Head of caudate nucleus (tissue), 42 donors: Measurements from ENCODE around the gene CEBPE.
A peak's percentile ranks its signal among the peaks of the same experiment; 100 is the strongest.
"Not testable (repeated sequence)": the region's sequence is repeated elsewhere in the genome, so short reads cannot be mapped to it uniquely, and the experiment has no call there.

Source experiments
- DNase-seq, 42 donors: peaks; one replicate each; pipeline versions ENCODE4 v3.0.0 to v3.0.0-alpha.2; 2020 to 2021; ENCODE audit warnings: mixed read lengths in 7 of 42
- intact Hi-C: fragments of 100-400 bp; cut with DNase I; formaldehyde crosslinking; loops from one replicate; pipeline ENCODE4 v1.15.0; 2022

CEBPE gene

DNA sequence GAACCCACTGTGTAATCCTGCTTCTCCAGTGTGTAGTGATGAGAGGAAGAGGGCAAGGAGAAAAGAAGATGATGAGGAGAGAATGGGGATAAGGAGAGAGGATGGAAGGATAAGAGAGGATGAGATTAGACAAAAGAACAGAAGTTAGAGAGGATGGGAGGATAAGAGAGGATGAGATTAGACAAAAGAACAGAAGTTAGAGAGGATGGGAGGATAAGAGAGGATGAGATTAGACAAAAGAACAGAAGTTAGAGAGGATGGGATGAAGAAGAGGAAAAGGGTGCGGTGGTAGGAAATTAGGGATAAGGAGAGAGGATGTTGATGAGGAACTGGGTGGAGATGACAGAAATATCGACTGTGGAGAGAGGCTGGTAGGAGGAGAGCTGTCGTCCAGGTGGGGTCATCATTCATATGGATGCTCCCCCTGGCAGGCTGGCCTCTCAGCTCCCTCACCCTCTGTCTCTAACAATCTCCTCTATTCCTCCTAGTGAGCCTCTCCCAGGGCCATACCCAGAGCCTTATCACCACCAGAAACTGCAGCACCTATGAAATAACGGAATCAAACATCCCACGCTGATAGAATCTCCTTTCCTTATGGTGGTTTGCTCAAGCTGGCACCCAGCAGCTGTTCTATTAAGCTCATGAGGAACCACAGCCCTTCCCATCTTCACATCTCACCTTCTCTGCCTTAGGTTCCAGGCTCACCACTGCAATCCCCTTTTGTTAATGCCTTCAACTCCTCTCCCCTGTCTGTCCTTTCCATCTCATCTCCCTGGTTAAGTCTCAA lies 8.3 kb downstream of the CEBPE start:
- DNase-seq, result peak in 1 of 42 donors; percentile 9
- intact Hi-C loops, result no loop called here

DNA sequence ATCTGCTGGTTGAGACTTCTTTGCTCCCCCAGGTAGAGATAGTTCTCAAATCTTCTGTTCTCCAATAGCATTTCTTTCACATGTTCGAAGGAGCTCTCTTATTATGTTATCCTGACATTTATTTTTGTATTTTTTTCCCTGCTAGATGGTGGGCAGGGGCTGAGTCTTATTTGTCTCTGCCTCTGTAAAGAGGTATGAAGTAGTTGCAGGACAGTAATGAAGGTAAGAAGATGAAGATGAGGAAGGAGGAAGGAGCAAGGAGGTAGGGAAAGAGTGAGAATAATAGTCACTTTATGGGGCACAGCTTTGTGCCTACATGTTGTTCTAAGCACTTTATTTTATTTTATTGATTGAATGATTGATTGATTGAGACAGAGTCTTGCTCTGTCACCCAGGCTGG lies 9.3 kb downstream of the CEBPE start:
- intact Hi-C loops, result no loop called here
- DNase-seq, result no peak

GRCh38 chr14:23108169-23108568 lies 10.9 kb downstream of the CEBPE start:
- DNase-seq, intact Hi-C loops: not testable (repeated sequence)

- DNase-seq, intact Hi-C loops: not testable (repeated sequence)
These were observed 11.4 kb downstream of the CEBPE start for GRCh38 chr14:23107620-23108019.

- intact Hi-C loops, result no loop called here
- no peak for DNase-seq
These were observed 12.4 kb downstream of the CEBPE start for GRCh38 chr14:23106747-23107045.

DNA sequence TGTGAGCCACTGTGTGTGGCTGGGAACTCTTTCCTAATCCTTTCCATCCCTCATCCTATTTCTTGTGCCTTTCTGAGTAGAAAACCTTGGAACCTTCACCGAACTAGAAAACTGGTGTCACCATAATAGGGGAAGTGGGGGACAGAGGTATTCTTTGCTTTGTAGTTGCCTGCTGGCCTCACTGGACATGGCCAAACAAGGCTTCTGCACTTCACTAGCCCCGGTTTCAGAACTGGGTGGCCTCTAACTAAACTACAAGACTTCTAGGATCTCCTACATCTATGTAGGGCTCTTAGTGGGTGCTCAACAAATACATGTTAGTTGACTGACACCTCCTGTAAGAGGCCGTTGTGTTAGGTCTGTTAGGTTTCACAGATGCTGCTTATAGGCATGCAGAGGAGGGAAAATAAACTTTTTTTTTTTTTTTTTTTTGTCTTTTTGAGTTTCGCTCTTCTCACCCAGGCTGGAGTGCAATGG lies 13.7 kb downstream of the CEBPE start:
- intact Hi-C loops, result no loop called here
- peak in 1 of 42 donors; percentile 31 for DNase-seq

- DNase-seq, result peak in 2 of 42 donors; percentile 4 to 32
- intact Hi-C loops, result no loop called here
These were observed 14.3 kb downstream of the CEBPE start, which contains the start of gene CIROP for GRCh38 chr14:23104591-23105347. Gene CIROP, minus strand, starts transcription at chr14:23104989. Its CDS starts 69 bp downstream, at chr14:23104920.

DNA sequence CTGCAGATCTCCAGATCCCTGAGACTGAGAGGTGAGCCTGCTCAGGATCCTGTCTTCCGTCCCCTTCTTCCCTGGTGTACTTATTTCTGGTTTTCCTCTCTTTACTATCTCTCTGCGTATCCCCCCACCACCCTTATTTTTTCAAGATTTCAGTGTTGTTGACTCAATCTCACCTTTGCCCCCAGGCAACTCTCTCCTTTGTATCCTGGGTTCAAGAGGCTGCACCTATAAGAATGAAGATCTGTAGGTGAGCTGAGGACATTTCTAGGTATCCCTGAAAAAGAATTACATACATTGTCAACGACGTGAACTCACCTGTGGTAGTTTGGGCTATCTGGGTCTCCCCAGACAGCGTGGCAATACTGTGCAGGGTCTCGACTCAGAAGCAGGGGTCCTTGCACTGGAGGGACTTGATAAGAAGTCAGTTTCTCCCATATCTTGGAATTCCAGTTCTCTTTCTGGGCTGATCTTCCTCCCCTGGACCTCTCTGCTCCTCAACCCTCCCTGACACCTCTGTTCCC lies 14.9 kb downstream of the CEBPE start:
- peak in 1 of 42 donors; percentile 2 for DNase-seq
- intact Hi-C loops, result no loop called here

DNA sequence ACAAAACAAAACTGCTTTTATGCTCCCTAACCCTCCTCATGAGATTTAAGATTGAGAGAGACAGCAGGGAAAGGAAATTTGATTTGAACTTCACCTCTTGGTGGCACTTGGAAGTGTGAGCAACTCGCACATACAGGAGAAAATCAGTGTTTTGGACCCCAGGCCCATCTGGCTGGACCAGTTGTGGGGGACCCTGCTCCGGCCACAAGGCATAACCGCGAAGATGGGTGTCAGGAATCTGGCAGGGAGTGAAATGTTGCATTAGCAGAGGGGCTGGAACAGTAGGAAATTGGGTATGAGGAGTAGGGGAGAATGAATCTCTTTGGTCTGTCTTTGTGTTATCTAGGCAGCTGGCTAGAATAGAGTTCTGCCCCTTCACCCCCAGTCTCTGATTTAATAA lies 15.5 kb downstream of the CEBPE start:
- intact Hi-C loops, result no loop called here
- DNase-seq, result no peak

- peak in 14 of 42 donors; percentile 20 to 67 (median 42) for DNase-seq
- intact Hi-C loops, result no loop called here
These were observed 16.3 kb downstream of the CEBPE start for GRCh38 chr14:23102801-23103200.

- intact Hi-C loops, result no loop called here
- peak in 2 of 42 donors; percentile 0 to 17 for DNase-seq
These were observed 16.9 kb downstream of the CEBPE start for GRCh38 chr14:23101986-23102625.

DNA sequence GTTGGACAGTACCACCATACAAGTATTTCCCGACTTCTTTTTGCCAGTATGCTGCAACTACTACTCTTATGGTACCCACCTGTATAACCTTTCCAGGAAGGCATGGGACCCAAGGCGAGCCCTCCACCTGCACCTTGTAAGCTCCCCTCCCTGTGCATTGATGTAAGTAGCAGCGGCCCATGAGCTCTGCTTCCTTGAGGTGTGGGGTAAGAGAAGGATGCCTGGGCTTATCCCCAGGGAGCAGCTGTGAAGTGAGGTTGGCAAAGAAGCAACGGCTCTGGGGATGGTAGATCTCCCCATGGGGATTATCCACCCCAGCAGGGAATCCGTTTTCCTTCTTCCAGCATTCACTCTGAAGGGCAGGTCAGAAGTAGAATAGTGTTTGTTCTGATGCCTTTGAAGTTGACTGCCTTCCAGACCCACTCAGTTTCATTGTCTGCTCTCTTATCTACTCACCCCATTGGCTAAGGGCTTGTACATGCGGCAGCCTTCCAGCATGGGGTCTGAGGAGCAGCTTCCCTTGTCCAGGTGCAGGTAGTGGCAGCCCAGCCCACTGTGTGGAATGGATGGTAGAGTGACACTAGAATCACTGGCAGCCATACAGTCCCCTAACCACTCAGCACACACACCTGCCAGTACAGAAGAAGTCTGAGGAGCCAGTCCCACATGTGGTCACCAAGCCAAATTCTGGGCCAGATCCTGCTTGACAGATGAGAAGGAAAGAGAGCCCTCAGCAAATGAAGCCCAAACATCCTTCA lies 17.7 kb downstream of the CEBPE start:
- DNase-seq, result peak in 1 of 42 donors; percentile 0
- intact Hi-C loops, result no loop called here

DNA sequence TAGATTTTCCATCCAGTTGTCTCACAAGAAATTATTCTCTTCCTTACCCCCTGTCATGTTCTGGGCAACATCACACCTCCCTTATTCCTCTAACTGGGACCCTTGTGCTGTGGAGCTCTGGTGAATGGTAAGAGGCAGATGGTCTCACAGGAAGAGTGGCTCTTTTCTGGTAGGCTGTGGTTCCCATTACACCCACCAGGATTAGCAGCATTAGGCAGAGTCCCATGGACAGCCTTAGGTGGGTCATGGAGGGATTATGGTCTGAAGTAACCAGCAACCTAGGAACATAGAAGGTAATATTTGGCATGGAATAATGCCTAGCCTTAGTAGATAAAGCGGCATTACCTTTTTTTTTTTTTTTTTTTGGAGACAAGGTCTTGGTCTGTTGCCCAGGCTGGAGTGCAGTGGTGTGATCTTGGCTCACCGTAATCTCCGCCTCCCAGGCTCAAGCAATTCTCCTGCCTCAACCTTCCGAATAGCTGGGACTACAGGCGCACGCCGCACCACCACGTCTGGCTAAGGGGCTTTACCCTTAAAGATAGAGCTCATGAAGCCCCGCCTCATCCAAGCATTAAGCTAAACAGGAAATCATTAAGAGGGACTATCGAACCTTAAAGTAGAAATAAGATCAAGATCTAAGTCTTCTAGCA lies 19.7 kb downstream of the CEBPE start:
- peak in 1 of 42 donors; percentile 1 for DNase-seq
- intact Hi-C loops, result loop anchor here (10.0 kb wide), 1 partner anchor 205 kb away; the partner anchor contains the start of genes BCL2L2 and PPP1R3E

- intact Hi-C loops, result loop anchor here (10.0 kb wide), 1 partner anchor 207 kb away; the partner anchor contains the start of genes BCL2L2 and PPP1R3E
- no peak for DNase-seq
These were observed 21.3 kb downstream of the CEBPE start for GRCh38 chr14:23097786-23098185.

GRCh38 chr14:23095196-23096108 lies 23.6 kb downstream of the CEBPE start, which contains the start of gene C14orf119:
Gene C14orf119, plus strand, starts transcription at chr14:23095505. Its CDS starts 2,154 bp downstream, at chr14:23097659.
- peak; percentile 34 to 100 (median 100) for DNase-seq
- intact Hi-C loops, result loop anchor here (10.0 kb wide), 1 partner anchor 209 kb away; the partner anchor contains the start of genes BCL2L2 and PPP1R3E

DNA sequence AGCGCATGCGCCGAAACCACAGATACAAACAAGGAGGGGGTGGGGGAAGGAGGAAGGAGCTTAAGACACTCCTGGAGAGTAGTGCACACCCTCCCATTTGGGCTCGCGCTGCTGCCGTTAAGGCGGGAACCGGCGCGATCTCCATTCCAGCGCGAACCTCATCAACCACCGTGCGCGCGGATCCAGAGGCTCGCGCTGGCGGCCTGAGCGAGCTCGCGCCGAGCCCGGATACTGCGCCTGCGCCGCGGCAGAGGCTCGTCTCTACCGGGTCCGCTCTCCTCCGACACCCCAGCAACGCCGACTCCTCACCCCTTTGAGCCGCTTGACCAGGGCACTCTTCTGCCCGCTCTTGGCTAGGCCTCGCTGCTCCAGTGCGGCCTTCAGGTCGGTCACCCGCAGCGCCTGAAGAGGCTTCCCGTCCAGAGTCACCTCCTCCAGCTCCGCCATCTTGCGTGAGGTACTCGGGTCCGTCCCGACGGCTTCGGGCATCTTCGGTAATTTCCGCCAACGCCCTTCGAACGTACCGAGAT lies 24.3 kb downstream of the CEBPE start, which contains the start of gene ACIN1:
ACIN1 (minus strand) TSS at position 471 of the 530 bp plus-strand sequence; CDS start at position 447, 24 bp downstream.
- intact Hi-C loops, result loop anchor here (10.0 kb wide), 1 partner anchor 210 kb away; the partner anchor contains the start of genes BCL2L2 and PPP1R3E
- peak in 41 of 42 donors; percentile 51 to 99 (median 75) for DNase-seq
